ENCODE data around the gene FRG2B.
"Not testable (repeated sequence)": the region's sequence is repeated elsewhere in the genome, so short reads cannot be mapped to it uniquely, and the experiment has no call there.

The FRG2B gene

GRCh38 chr10:133626695-133627094, at the start of gene FRG2B:
FRG2B (minus strand) TSS chr10:133626795; CDS start chr10:133626742, 53 bp downstream.
- not testable (repeated sequence) for H3K4me3 ChIP-seq (IDR thresholded peaks at IDR 0.05; ENCODE audit: insufficient read depth, low read depth, low read length); H3K36me3 ChIP-seq (ENCODE audit: insufficient read depth); H3K79me2 ChIP-seq (ENCODE audit: insufficient read depth, low read depth); H3K9ac ChIP-seq; H3K4me2 ChIP-seq; H4K20me1 ChIP-seq (ENCODE audit: insufficient read depth); H3K4me1 ChIP-seq (ENCODE audit: low read depth, poor library complexity, severe bottlenecking); H2AFZ ChIP-seq (ENCODE audit: low read depth); H3K27me3 ChIP-seq (ENCODE audit: insufficient read depth, low read depth); H3K27ac ChIP-seq

- H3K4me1 ChIP-seq (ENCODE audit: low read depth, poor library complexity, severe bottlenecking); H4K20me1 ChIP-seq (ENCODE audit: insufficient read depth); H3K9ac ChIP-seq; H3K27ac ChIP-seq; H3K4me2 ChIP-seq; H3K4me3 ChIP-seq (IDR thresholded peaks at IDR 0.05; ENCODE audit: insufficient read depth, low read depth, low read length); H3K36me3 ChIP-seq (ENCODE audit: insufficient read depth); H2AFZ ChIP-seq (ENCODE audit: low read depth); H3K27me3 ChIP-seq (ENCODE audit: insufficient read depth, low read depth); H3K79me2 ChIP-seq (ENCODE audit: insufficient read depth, low read depth): not testable (repeated sequence)
Measured at GRCh38 chr10:133667446-133667845, 40.9 kb upstream of the FRG2B start.

- not testable (repeated sequence) for H3K27me3 ChIP-seq (ENCODE audit: insufficient read depth, low read depth); H3K9ac ChIP-seq; H3K4me3 ChIP-seq (IDR thresholded peaks at IDR 0.05; ENCODE audit: insufficient read depth, low read depth, low read length); H2AFZ ChIP-seq (ENCODE audit: low read depth); H3K4me1 ChIP-seq (ENCODE audit: low read depth, poor library complexity, severe bottlenecking); H4K20me1 ChIP-seq (ENCODE audit: insufficient read depth); H3K79me2 ChIP-seq (ENCODE audit: insufficient read depth, low read depth); H3K36me3 ChIP-seq (ENCODE audit: insufficient read depth); H3K4me2 ChIP-seq; H3K27ac ChIP-seq
Measured at GRCh38 chr10:133663544-133664160, 37.1 kb upstream of the FRG2B start.

GRCh38 chr10:133661122-133661521, 34.5 kb upstream of the FRG2B start:
- H3K9ac ChIP-seq; H3K27ac ChIP-seq; H3K4me2 ChIP-seq; H4K20me1 ChIP-seq (ENCODE audit: insufficient read depth); H3K4me3 ChIP-seq (IDR thresholded peaks at IDR 0.05; ENCODE audit: insufficient read depth, low read depth, low read length); H3K36me3 ChIP-seq (ENCODE audit: insufficient read depth); H3K4me1 ChIP-seq (ENCODE audit: low read depth, poor library complexity, severe bottlenecking); H3K27me3 ChIP-seq (ENCODE audit: insufficient read depth, low read depth); H2AFZ ChIP-seq (ENCODE audit: low read depth); H3K79me2 ChIP-seq (ENCODE audit: insufficient read depth, low read depth): not testable (repeated sequence)

GRCh38 chr10:133660516-133660915, 33.9 kb upstream of the FRG2B start:
- not testable (repeated sequence) for H3K9ac ChIP-seq; H2AFZ ChIP-seq (ENCODE audit: low read depth); H3K4me1 ChIP-seq (ENCODE audit: low read depth, poor library complexity, severe bottlenecking); H3K36me3 ChIP-seq (ENCODE audit: insufficient read depth); H3K27ac ChIP-seq; H3K4me3 ChIP-seq (IDR thresholded peaks at IDR 0.05; ENCODE audit: insufficient read depth, low read depth, low read length); H3K27me3 ChIP-seq (ENCODE audit: insufficient read depth, low read depth); H4K20me1 ChIP-seq (ENCODE audit: insufficient read depth); H3K4me2 ChIP-seq; H3K79me2 ChIP-seq (ENCODE audit: insufficient read depth, low read depth)

GRCh38 chr10:133657276-133657675, 30.7 kb upstream of the FRG2B start:
- not testable (repeated sequence) for H3K27me3 ChIP-seq (ENCODE audit: insufficient read depth, low read depth); H3K79me2 ChIP-seq (ENCODE audit: insufficient read depth, low read depth); H3K4me1 ChIP-seq (ENCODE audit: low read depth, poor library complexity, severe bottlenecking); H3K27ac ChIP-seq; H4K20me1 ChIP-seq (ENCODE audit: insufficient read depth); H3K4me3 ChIP-seq (IDR thresholded peaks at IDR 0.05; ENCODE audit: insufficient read depth, low read depth, low read length); H3K36me3 ChIP-seq (ENCODE audit: insufficient read depth); H3K4me2 ChIP-seq; H2AFZ ChIP-seq (ENCODE audit: low read depth); H3K9ac ChIP-seq

- H4K20me1 ChIP-seq (ENCODE audit: insufficient read depth); H3K4me2 ChIP-seq; H3K4me3 ChIP-seq (IDR thresholded peaks at IDR 0.05; ENCODE audit: insufficient read depth, low read depth, low read length): not testable (repeated sequence)
Measured at GRCh38 chr10:133648872-133649455, 22.4 kb upstream of the FRG2B start.

GRCh38 chr10:133647075-133647748, 20.6 kb upstream of the FRG2B start:
- H3K36me3 ChIP-seq (ENCODE audit: insufficient read depth): not testable (repeated sequence)

More at GRCh38 chr10:133648872-133649455, 22.4 kb upstream of the FRG2B start:
- H3K27ac ChIP-seq; H3K27me3 ChIP-seq (ENCODE audit: insufficient read depth, low read depth); H3K4me1 ChIP-seq (ENCODE audit: low read depth, poor library complexity, severe bottlenecking); H3K36me3 ChIP-seq (ENCODE audit: insufficient read depth); H2AFZ ChIP-seq (ENCODE audit: low read depth); H3K9ac ChIP-seq; H3K79me2 ChIP-seq (ENCODE audit: insufficient read depth, low read depth): not testable (repeated sequence)

GRCh38 chr10:133637846-133638235, 11.2 kb upstream of the FRG2B start:
- H3K36me3 ChIP-seq (ENCODE audit: insufficient read depth); H3K4me3 ChIP-seq (IDR thresholded peaks at IDR 0.05; ENCODE audit: insufficient read depth, low read depth, low read length); H3K4me2 ChIP-seq; H4K20me1 ChIP-seq (ENCODE audit: insufficient read depth); H3K27me3 ChIP-seq (ENCODE audit: insufficient read depth, low read depth); H3K27ac ChIP-seq; H2AFZ ChIP-seq (ENCODE audit: low read depth); H3K4me1 ChIP-seq (ENCODE audit: low read depth, poor library complexity, severe bottlenecking); H3K9ac ChIP-seq; H3K79me2 ChIP-seq (ENCODE audit: insufficient read depth, low read depth): not testable (repeated sequence)

More at GRCh38 chr10:133647075-133647748, 20.6 kb upstream of the FRG2B start:
- not testable (repeated sequence) for H3K4me2 ChIP-seq; H3K27ac ChIP-seq; H3K4me3 ChIP-seq (IDR thresholded peaks at IDR 0.05; ENCODE audit: insufficient read depth, low read depth, low read length); H3K4me1 ChIP-seq (ENCODE audit: low read depth, poor library complexity, severe bottlenecking); H2AFZ ChIP-seq (ENCODE audit: low read depth); H4K20me1 ChIP-seq (ENCODE audit: insufficient read depth); H3K9ac ChIP-seq; H3K79me2 ChIP-seq (ENCODE audit: insufficient read depth, low read depth); H3K27me3 ChIP-seq (ENCODE audit: insufficient read depth, low read depth)

GRCh38 chr10:133637202-133637845, 10.7 kb upstream of the FRG2B start:
- not testable (repeated sequence) for H3K36me3 ChIP-seq (ENCODE audit: insufficient read depth); H3K4me1 ChIP-seq (ENCODE audit: low read depth, poor library complexity, severe bottlenecking); H3K9ac ChIP-seq; H4K20me1 ChIP-seq (ENCODE audit: insufficient read depth); H3K27ac ChIP-seq; H3K27me3 ChIP-seq (ENCODE audit: insufficient read depth, low read depth); H2AFZ ChIP-seq (ENCODE audit: low read depth); H3K79me2 ChIP-seq (ENCODE audit: insufficient read depth, low read depth); H3K4me3 ChIP-seq (IDR thresholded peaks at IDR 0.05; ENCODE audit: insufficient read depth, low read depth, low read length); H3K4me2 ChIP-seq

All from KMS-11 (cell line).